ENCODE data around the gene GMPPA. TPM values are rescaled to one million over a fixed set of nuclear protein-coding genes. Genes with fewer than 3 reads are reported as not detected.

Gene GMPPA
- total and polyA plus RNA-seq, 4 donors, result 20.2 to 59.4 (median 43.4) TPM

DNA sequence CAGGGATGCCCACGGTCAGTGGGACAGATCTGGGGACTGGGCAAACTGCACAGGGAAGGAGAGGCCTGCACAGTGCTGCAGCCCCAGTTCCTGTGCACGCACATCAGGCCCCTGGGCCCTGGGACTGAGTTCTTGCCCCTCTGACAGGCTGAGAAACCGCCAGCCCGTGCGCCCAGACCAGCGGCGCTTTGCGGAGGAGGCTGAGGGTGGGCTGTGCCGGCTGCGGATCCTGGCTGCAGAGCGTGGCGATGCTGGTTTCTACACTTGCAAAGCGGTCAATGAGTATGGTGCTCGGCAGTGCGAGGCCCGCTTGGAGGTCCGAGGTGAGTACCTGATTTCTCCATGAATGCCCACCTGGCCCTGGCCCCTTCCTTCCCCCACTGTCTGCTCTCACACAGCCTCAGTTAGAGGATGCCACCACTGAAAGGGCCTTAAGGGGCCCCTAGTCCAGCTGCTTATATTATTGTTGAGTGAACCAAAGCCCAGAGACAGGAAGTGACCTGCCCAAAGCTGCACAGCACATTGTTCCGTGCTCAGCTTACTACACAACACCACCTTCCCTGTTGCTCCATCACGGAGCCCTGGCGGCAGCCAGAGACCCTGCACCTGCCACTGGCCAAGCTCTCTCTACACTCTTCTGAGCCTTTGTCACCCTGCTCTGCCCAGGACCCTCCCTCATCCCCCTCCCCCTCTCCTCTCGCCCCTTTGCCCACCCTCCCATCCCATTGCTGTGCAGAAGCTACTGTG is 34.2 kb upstream of the GMPPA start (continued):
- TF ChIP-seq, protein P1, sequence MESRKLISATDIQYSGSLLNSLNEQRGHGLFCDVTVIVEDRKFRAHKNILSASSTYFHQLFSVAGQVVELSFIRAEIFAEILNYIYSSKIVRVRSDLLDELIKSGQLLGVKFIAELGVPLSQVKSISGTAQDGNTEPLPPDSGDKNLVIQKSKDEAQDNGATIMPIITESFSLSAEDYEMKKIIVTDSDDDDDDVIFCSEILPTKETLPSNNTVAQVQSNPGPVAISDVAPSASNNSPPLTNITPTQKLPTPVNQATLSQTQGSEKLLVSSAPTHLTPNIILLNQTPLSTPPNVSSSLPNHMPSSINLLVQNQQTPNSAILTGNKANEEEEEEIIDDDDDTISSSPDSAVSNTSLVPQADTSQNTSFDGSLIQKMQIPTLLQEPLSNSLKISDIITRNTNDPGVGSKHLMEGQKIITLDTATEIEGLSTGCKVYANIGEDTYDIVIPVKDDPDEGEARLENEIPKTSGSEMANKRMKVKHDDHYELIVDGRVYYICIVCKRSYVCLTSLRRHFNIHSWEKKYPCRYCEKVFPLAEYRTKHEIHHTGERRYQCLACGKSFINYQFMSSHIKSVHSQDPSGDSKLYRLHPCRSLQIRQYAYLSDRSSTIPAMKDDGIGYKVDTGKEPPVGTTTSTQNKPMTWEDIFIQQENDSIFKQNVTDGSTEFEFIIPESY (IDR thresholded peaks at IDR 0.05), result no peak
- TF ChIP-seq RAD21 (IDR thresholded peaks at IDR 0.05) (no peak), HNF4G (IDR thresholded peaks at IDR 0.05) (no peak), FOXA2 (IDR thresholded peaks at IDR 0.05) (no peak), JUND (IDR thresholded peaks at IDR 0.05) (no peak), YY1 (IDR thresholded peaks at IDR 0.05) (no peak), SP1 (IDR thresholded peaks at IDR 0.05) (no peak), NR2F2 (IDR thresholded peaks at IDR 0.05) (no peak)
- TF ChIP-seq, protein P2, sequence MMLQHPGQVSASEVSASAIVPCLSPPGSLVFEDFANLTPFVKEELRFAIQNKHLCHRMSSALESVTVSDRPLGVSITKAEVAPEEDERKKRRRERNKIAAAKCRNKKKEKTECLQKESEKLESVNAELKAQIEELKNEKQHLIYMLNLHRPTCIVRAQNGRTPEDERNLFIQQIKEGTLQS (IDR thresholded peaks at IDR 0.05), result no peak

DNA sequence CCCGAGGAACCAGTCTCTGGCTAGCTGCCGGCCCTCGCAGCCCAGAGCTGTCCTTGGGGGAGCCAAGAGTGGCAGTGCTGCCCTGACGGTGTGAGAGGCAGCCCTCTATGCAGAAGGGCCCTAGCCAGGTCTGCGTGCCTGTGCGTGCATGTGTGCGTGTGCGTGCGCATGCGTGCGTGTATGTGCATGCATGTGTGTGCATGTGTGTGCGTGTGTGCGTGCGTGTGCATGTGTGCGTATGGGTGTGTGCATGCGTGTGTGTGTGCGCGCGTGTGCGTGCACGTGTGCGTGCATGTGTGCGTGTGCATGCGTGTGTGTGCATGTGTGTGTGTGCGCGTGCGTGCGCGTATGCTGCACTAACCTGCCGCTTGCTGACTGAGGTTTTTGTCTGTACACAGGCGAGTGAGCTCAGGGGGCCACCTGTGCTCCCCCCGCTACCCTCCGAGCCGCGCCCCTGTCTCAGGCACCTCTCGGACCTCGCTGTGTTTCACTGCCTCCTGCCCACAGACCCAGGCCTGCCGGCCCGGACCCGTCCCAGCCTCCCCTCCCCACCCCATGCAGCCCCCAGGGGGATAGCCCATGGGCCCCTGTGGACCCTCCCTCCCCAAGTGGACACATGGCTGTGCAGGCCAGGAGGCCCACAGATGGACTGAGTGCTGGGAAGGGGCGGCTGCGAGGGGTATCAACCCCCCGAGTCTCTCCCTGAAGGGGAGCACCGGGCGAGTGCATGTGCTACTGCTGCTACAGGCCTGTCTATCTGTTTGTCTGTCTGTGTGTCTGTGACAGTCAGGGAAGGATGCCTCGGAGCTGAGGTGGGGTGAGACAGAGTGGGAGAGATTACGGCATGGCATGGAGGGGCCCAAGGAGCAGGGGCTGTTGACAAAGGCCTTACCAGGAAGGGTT is 32.8 kb upstream of the GMPPA start:
- Histone ChIP-seq H3K4me3 (ENCODE audit: low read depth in 1 of 3, low read length in 3 of 3) (no peak overlapping the region), H3K36me3 (ENCODE audit: control insufficient read depth in 4 of 4, insufficient read depth in 3 of 4, low read depth in 1 of 4, low read length in 3 of 4) (no peaks in the 10 kb centered on the region), H3K9ac (ENCODE audit: low read depth in 1 of 2, low read length in 2 of 2) (no peak overlapping the region), H3K9me3 (ENCODE audit: control insufficient read depth in 4 of 4, low read length in 3 of 4) (no peaks in the 10 kb centered on the region), H3K4me1 (ENCODE audit: control insufficient read depth in 4 of 4, insufficient read depth in 4 of 4, low read length in 3 of 4) (no peaks in the 10 kb centered on the region), H3K27me3 (ENCODE audit: control insufficient read depth in 4 of 4, insufficient read depth in 4 of 4, low read length in 3 of 4) (no peaks in the 10 kb centered on the region), H3K27ac (ENCODE audit: low read depth in 1 of 2, low read length in 2 of 2) (no peak overlapping the region)
- DNase-seq (ENCODE audit: low spot score), result no peak
- 91% methylated on average over 47 of the region's 47 CpGs for WGBS
- TF ChIP-seq SP1 (IDR thresholded peaks at IDR 0.05) (no peak), TAF1 (conservative IDR thresholded peaks at IDR 0.05) (no peak), RAD21 (IDR thresholded peaks at IDR 0.05) (no peak), NR2F2 (IDR thresholded peaks at IDR 0.05) (no peak), FOXA1 (IDR thresholded peaks at IDR 0.05) (no peak), JUND (IDR thresholded peaks at IDR 0.05) (no peak), EGR1 (IDR thresholded peaks at IDR 0.05; ENCODE audit: low read depth in 2 of 2) (no peak), GABPA (IDR thresholded peaks at IDR 0.05 in 1 of 2, conservative IDR thresholded peaks at IDR 0.05 in 1 of 2) (no peak)
- TF ChIP-seq, protein P2 (IDR thresholded peaks at IDR 0.05), result no peak
- TF ChIP-seq, protein P3, sequence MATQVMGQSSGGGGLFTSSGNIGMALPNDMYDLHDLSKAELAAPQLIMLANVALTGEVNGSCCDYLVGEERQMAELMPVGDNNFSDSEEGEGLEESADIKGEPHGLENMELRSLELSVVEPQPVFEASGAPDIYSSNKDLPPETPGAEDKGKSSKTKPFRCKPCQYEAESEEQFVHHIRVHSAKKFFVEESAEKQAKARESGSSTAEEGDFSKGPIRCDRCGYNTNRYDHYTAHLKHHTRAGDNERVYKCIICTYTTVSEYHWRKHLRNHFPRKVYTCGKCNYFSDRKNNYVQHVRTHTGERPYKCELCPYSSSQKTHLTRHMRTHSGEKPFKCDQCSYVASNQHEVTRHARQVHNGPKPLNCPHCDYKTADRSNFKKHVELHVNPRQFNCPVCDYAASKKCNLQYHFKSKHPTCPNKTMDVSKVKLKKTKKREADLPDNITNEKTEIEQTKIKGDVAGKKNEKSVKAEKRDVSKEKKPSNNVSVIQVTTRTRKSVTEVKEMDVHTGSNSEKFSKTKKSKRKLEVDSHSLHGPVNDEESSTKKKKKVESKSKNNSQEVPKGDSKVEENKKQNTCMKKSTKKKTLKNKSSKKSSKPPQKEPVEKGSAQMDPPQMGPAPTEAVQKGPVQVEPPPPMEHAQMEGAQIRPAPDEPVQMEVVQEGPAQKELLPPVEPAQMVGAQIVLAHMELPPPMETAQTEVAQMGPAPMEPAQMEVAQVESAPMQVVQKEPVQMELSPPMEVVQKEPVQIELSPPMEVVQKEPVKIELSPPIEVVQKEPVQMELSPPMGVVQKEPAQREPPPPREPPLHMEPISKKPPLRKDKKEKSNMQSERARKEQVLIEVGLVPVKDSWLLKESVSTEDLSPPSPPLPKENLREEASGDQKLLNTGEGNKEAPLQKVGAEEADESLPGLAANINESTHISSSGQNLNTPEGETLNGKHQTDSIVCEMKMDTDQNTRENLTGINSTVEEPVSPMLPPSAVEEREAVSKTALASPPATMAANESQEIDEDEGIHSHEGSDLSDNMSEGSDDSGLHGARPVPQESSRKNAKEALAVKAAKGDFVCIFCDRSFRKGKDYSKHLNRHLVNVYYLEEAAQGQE (IDR thresholded peaks at IDR 0.05), result no peak
- TF ChIP-seq, protein P4, sequence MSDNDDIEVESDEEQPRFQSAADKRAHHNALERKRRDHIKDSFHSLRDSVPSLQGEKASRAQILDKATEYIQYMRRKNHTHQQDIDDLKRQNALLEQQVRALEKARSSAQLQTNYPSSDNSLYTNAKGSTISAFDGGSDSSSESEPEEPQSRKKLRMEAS (IDR thresholded peaks at IDR 0.05), result no peak

Data from liver (tissue), 9 donors.